Gastrocnemius medialis (tissue), 4 donors: Measurements from ENCODE around the gene MRM2.

ENCODE experiments used
- POLR2A ChIP-seq, 2 donors: fragments of 450-650 bp; IDR thresholded peaks; one replicate each; pipeline ENCODE4 v1.6.1; 2017; ENCODE audit warnings: antibody characterized with exemption in 2 of 2, mild to moderate bottlenecking in 2 of 2, moderate library complexity in 2 of 2
- TF ChIP-seq, protein P1 (sequence below), 5 experiments: fragments of 450-650 bp in 3 of 5; fragments of 200-600 bp in 2 of 5; sonication (generic) in 2 of 5; IDR thresholded peaks in 4 of 5; conservative IDR thresholded peaks in 1 of 5; 1 replicate in 4 of 5; 2 replicates in 1 of 5; pipeline ENCODE4 v1.5.1; 2016 to 2019; ENCODE audit warnings: antibody characterized with exemption in 5 of 5, mild to moderate bottlenecking in 3 of 5, moderate library complexity in 3 of 5

DNA sequence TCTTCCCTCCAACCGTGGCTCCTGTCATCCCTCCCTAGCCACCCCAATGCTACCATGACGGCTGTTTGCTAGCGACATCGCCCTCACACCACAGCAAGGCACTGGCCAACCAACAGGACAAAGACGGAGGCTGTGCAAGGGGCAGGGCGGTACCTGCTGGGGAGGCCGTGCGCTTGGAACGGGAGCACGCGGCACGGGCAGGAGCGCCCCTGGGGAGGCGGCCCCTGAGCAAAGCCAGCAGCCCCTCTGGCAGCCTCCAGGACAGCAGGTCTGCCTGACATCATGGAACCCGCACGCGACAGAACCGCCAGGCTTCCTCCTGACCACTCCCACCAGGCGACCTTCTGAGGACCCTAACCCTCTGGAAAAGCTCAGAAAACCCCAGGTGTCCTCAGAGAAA, 22.0 kb downstream of the MRM2 start:
- no peak for TF ChIP-seq POLR2A (IDR thresholded peaks at IDR 0.05)
- TF ChIP-seq, protein P1, sequence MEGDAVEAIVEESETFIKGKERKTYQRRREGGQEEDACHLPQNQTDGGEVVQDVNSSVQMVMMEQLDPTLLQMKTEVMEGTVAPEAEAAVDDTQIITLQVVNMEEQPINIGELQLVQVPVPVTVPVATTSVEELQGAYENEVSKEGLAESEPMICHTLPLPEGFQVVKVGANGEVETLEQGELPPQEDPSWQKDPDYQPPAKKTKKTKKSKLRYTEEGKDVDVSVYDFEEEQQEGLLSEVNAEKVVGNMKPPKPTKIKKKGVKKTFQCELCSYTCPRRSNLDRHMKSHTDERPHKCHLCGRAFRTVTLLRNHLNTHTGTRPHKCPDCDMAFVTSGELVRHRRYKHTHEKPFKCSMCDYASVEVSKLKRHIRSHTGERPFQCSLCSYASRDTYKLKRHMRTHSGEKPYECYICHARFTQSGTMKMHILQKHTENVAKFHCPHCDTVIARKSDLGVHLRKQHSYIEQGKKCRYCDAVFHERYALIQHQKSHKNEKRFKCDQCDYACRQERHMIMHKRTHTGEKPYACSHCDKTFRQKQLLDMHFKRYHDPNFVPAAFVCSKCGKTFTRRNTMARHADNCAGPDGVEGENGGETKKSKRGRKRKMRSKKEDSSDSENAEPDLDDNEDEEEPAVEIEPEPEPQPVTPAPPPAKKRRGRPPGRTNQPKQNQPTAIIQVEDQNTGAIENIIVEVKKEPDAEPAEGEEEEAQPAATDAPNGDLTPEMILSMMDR (IDR thresholded peaks at IDR 0.05 in 4 of 5, conservative IDR thresholded peaks at IDR 0.05 in 1 of 5) = no peak
